HCT116 (cell line): Measurements from ENCODE around the gene DDX10. TPM values are rescaled to one million over a fixed set of nuclear protein-coding genes. Genes with fewer than 3 reads are reported as not detected.

Experiments used
- ATAC-seq: fragments of 200-7000 bp; cut with Tn5 transposase; 2 replicates; pipeline ENCODE4 v1.9.1; 2020; ENCODE audit warnings: mild to moderate bottlenecking, moderate library complexity
- BruUV-seq: library from RNA; stranded (reverse); fragments of 400-500 nt; replicated peaks from 2 replicates; lab custom pipeline; 2021; lab: Mats Ljungman, UMichigan
- CTCF ChIA-PET: fragments of 300-600 bp; sonication (Branson Sonifier 250); formaldehyde crosslinking; loops from one replicate; lab custom pipeline; 2021; ENCODE audit warnings: antibody characterized with exemption; lab: Charles Lee
- POLR2A ChIA-PET: fragments of 300-600, 350-600 bp; sonication (Branson Sonifier 250); formaldehyde crosslinking; loops from one replicate; lab custom pipeline; 2021; ENCODE audit warnings: antibody characterized with exemption; lab: Charles Lee
- RAD21 ChIA-PET, 2 experiments: fragments of 300-600 bp; sonication (Branson Sonifier 250); formaldehyde crosslinking; loops; one replicate each; lab custom pipeline; 2023; ENCODE audit warnings: low total read pairs in 2 of 2; ENCODE audit not compliant: uncharacterized antibody in 2 of 2, unreplicated experiment in 2 of 2, low non-redundant PET in 1 of 2; lab: Charles Lee
- DNase-seq: peaks from one replicate; pipeline ENCODE4 v3.0.0-alpha.2; 2010; ENCODE audit warnings: low read depth, low spot score
- H2AFZ ChIP-seq: fragments of 200-600 bp; shearing (Covaris generic), sonication (generic); 2 replicates; pipeline ENCODE4 v1.6.1; 2017; ENCODE audit warnings: low read depth, mixed run types, mixed read lengths, antibody characterized with exemption, low read length; ENCODE audit not compliant: poor library complexity, severe bottlenecking
- H3K27ac ChIP-seq: 2 replicates; pipeline ENCODE4 v1.5.1; 2012; ENCODE audit warnings: low read depth, low read length
- H3K27me3 ChIP-seq: fragments of 200-600 bp; sonication (generic); 2 replicates; pipeline ENCODE4 v1.6.1; 2016; ENCODE audit warnings: mixed run types, low read length, mixed read lengths; ENCODE audit not compliant: insufficient read depth
- H3K36me3 ChIP-seq, 2 experiments: fragments of 200-500 bp in 1 of 2; fragments of 200-600 bp in 1 of 2; sonication (Bioruptor generic) in 1 of 2; sonication (generic) in 1 of 2; 2 replicates each; pipeline versions ENCODE4 v1.5.1 to v1.6.1; 2014 to 2016; ENCODE audit warnings: low read length in 2 of 2, inconsistent platforms in 1 of 2, mixed read lengths in 1 of 2, mixed run types in 1 of 2; ENCODE audit not compliant: insufficient read depth in 2 of 2, control insufficient read depth in 1 of 2
- H3K4me1 ChIP-seq, 2 experiments: fragments of 200-600 bp in 1 of 2; sonication (generic) in 1 of 2; 2 replicates each; pipeline versions ENCODE4 v1.5.1 to v1.6.1; 2012 to 2017; ENCODE audit warnings: low read length in 2 of 2, inconsistent platforms in 1 of 2, mild to moderate bottlenecking in 1 of 2, mixed read lengths in 1 of 2, mixed run types in 1 of 2, moderate library complexity in 1 of 2; ENCODE audit not compliant: insufficient read depth in 2 of 2, control insufficient read depth in 1 of 2
- H3K4me2 ChIP-seq: fragments of 200-600 bp; sonication (generic); 2 replicates; pipeline ENCODE4 v1.6.1; 2017; ENCODE audit warnings: mixed run types, low read length, mixed read lengths
- H3K4me3 ChIP-seq, 2 experiments: fragments of 200-600 bp in 1 of 2; sonication (generic) in 1 of 2; replicated peaks in 1 of 2; 2 replicates each; pipeline ENCODE4 v1.5.1; 2011 to 2016; ENCODE audit warnings: low read length in 2 of 2, control low read depth in 1 of 2, low read depth in 1 of 2, mild to moderate bottlenecking in 1 of 2, mixed read lengths in 1 of 2, mixed run types in 1 of 2
- H3K79me2 ChIP-seq: fragments of 200-600 bp; sonication (generic); 2 replicates; pipeline ENCODE4 v1.6.1; 2017; ENCODE audit warnings: mild to moderate bottlenecking, mixed run types, low read length, moderate library complexity, mixed read lengths; ENCODE audit not compliant: insufficient read depth
- H3K9ac ChIP-seq: fragments of 200-600 bp; sonication (generic); 2 replicates; pipeline ENCODE4 v1.6.1; 2016; ENCODE audit warnings: low read length, mixed read lengths
- H3K9me2 ChIP-seq: fragments of 200-600 bp; sonication (generic), shearing (Covaris generic); 2 replicates; pipeline ENCODE4 v1.6.1; 2017; ENCODE audit warnings: mixed run types, mild to moderate bottlenecking, moderate library complexity; ENCODE audit not compliant: insufficient read depth
- H3K9me3 ChIP-seq, 2 experiments: fragments of 200-500 bp in 1 of 2; fragments of 200-600 bp in 1 of 2; sonication (Bioruptor generic) in 1 of 2; sonication (generic) in 1 of 2; 2 replicates each; pipeline ENCODE4 v1.6.1; 2014 to 2017; ENCODE audit warnings: low read length in 2 of 2, mixed read lengths in 2 of 2, inconsistent platforms in 1 of 2, low read depth in 1 of 2, mild to moderate bottlenecking in 1 of 2, mixed run types in 1 of 2, moderate library complexity in 1 of 2; ENCODE audit not compliant: control insufficient read depth in 1 of 2, insufficient read depth in 1 of 2
- H4K20me1 ChIP-seq: fragments of 200-600 bp; sonication (generic), shearing (Covaris generic); 2 replicates; pipeline ENCODE4 v1.6.1; 2017; ENCODE audit warnings: mixed run types, mild to moderate bottlenecking, moderate library complexity; ENCODE audit not compliant: insufficient read depth
- EZH2 ChIP-seq: fragments of 200-600 bp; sonication (generic); IDR thresholded peaks from 2 replicates; pipeline ENCODE4 v1.6.1; 2017; ENCODE audit warnings: antibody characterized with exemption, mixed run types
- EZH2phosphoT487 ChIP-seq: fragments of 200-600 bp; IDR thresholded peaks from 2 replicates; pipeline ENCODE4 v1.6.1; 2018; ENCODE audit warnings: antibody characterized with exemption, borderline replicate concordance
- FOSL1 ChIP-seq: IDR thresholded peaks from 2 replicates; pipeline ENCODE4 v1.6.1; 2012; ENCODE audit warnings: low read depth
- JUND ChIP-seq: IDR thresholded peaks from 2 replicates; pipeline ENCODE4 v1.6.1; 2012
- POLR2A ChIP-seq: IDR thresholded peaks from 2 replicates; pipeline ENCODE4 v1.7.0; 2011; ENCODE audit warnings: borderline replicate concordance; ENCODE audit not compliant: insufficient read depth, insufficient read length; ENCODE audit errors: extremely low read depth
- RAD21 ChIP-seq: IDR thresholded peaks from 2 replicates; pipeline ENCODE4 v1.6.1; 2012; ENCODE audit warnings: low read depth, mild to moderate bottlenecking
- REST ChIP-seq: IDR thresholded peaks from 2 replicates; pipeline ENCODE4 v1.6.1; 2012; ENCODE audit warnings: low read depth
- SRF ChIP-seq: IDR thresholded peaks from 2 replicates; pipeline ENCODE4 v1.6.1; 2012; ENCODE audit warnings: low read depth
- intact Hi-C: fragments of 100-400 bp; cut with micrococcal nuclease; formaldehyde crosslinking; loops from 2 replicates; pipeline ENCODE4 v1.10.0; 2022
- total RNA-seq: library from RNA; stranded (reverse); gene quantifications from one replicate; pipeline ENCODE4 v1.2.1, GENCODE V29; 2021; ENCODE audit not compliant: unreplicated experiment
- TF ChIP-seq, protein P1 (sequence below): IDR thresholded peaks from 2 replicates; pipeline ENCODE4 v1.6.1; 2011; ENCODE audit warnings: mild to moderate bottlenecking, low read length, moderate library complexity; ENCODE audit not compliant: insufficient replicate concordance; ENCODE audit errors: extremely low read depth
- TF ChIP-seq, protein P2 (sequence below), 3 experiments: fragments of 200-600 bp in 1 of 3; sonication (generic) in 1 of 3; IDR thresholded peaks in 2 of 3; conservative IDR thresholded peaks in 1 of 3; 2 replicates each; pipeline ENCODE4 v1.5.1; 2012 to 2017; ENCODE audit warnings: low read depth in 2 of 3, low read length in 2 of 3, antibody characterized with exemption in 1 of 3, borderline replicate concordance in 1 of 3, control low read depth in 1 of 3, mild to moderate bottlenecking in 1 of 3, mixed read lengths in 1 of 3, mixed run types in 1 of 3, moderate library complexity in 1 of 3; ENCODE audit not compliant: insufficient read depth in 1 of 3
- TF ChIP-seq, protein P3 (sequence below): IDR thresholded peaks from 2 replicates; pipeline ENCODE4 v1.6.1; 2012

DDX10 gene
- total RNA-seq, 1 experiment from 2014 or later, result 66.5 TPM

GRCh38 chr11:108669286-108669685 lies 4.4 kb downstream of the DDX10 start:
- Histone ChIP-seq H3K36me3 (peaks cover 0 to 17% of the 10 kb centered on the region in 2 experiments; a peak in 2 of 4 replicates), H3K27me3 (no peaks in the 10 kb centered on the region), H3K4me1 (peaks cover 8 to 19% of the 10 kb centered on the region in 2 experiments; a peak in 3 of 4 replicates), H3K79me2 (peaks cover 91% of the 10 kb centered on the region), H3K27ac (no peak overlapping the region), H3K9me3 (no peaks in the 10 kb centered on the region), H3K9me2 (no peaks in the 10 kb centered on the region), H3K4me2 (no peak overlapping the region), H4K20me1 (peaks cover 5% of the 10 kb centered on the region; the same call in 1 of the 2 replicates), H2AFZ (no peak overlapping the region), H3K4me3 (no peak overlapping the region), H3K9ac (no peak overlapping the region)
- intact Hi-C loops, result no loop called here
- no TSS peak for BruUV-seq
- DNase-seq (no peak), ATAC-seq (no peak)
- ChIA-PET POLR2A (no interaction called here), RAD21 (no interaction called here), CTCF (no interaction called here)
- TF ChIP-seq JUND, result no peak
- no peak for TF ChIP-seq REST
- no peak for TF ChIP-seq FOSL1
- no peak for TF ChIP-seq SRF
- TF ChIP-seq RAD21, result no peak

DNA sequence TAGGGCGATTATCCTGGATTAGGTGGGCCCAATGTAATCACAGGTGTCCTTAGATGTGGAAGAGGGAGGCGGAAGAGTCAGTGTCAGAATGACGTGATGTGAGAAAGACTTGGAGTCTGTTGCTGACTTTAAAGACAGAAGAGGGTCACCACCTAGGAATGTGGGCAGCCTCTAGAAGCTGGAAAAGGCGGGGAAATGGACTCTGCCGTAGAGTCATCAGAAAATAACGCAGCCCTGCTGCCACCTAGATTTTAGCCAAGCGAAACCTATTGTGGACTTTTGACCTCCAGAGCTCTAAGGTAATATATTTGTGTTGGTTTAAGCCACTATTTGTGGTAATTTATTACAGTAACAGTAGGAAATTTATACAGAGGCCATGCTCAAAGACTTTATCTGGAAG lies 4.8 kb downstream of the DDX10 start:
- peaks cover 3 to 17% of the 10 kb centered on the region in 2 experiments; a peak in 2 of 4 replicates for H3K36me3 ChIP-seq
- no peaks in the 10 kb centered on the region for H3K9me2 ChIP-seq
- H4K20me1 ChIP-seq, result peaks cover 5% of the 10 kb centered on the region; the same call in 1 of the 2 replicates
- ChIA-PET POLR2A (no interaction called here), RAD21 (no interaction called here), CTCF (no interaction called here)
- no peaks in the 10 kb centered on the region for H3K27me3 ChIP-seq
- peaks cover 6 to 15% of the 10 kb centered on the region in 2 experiments; a peak in 3 of 4 replicates for H3K4me1 ChIP-seq
- no TSS peak for BruUV-seq
- intact Hi-C loops, result no loop called here
- H3K27ac ChIP-seq, result no peak overlapping the region
- no peaks in the 10 kb centered on the region for H3K9me3 ChIP-seq
- H3K4me3 ChIP-seq, result no peak overlapping the region
- DNase-seq (no peak), ATAC-seq (no peak)
- no peak overlapping the region for H2AFZ ChIP-seq
- H3K4me2 ChIP-seq, result no peak overlapping the region
- H3K79me2 ChIP-seq, result peaks cover 94% of the 10 kb centered on the region
- no peak overlapping the region for H3K9ac ChIP-seq
- TF ChIP-seq RAD21 (no peak), POLR2A (no peak), EZH2phosphoT487 (no peak), EZH2 (no peak), SRF (no peak)
- TF ChIP-seq, protein P1, sequence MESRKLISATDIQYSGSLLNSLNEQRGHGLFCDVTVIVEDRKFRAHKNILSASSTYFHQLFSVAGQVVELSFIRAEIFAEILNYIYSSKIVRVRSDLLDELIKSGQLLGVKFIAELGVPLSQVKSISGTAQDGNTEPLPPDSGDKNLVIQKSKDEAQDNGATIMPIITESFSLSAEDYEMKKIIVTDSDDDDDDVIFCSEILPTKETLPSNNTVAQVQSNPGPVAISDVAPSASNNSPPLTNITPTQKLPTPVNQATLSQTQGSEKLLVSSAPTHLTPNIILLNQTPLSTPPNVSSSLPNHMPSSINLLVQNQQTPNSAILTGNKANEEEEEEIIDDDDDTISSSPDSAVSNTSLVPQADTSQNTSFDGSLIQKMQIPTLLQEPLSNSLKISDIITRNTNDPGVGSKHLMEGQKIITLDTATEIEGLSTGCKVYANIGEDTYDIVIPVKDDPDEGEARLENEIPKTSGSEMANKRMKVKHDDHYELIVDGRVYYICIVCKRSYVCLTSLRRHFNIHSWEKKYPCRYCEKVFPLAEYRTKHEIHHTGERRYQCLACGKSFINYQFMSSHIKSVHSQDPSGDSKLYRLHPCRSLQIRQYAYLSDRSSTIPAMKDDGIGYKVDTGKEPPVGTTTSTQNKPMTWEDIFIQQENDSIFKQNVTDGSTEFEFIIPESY, result no peak
- TF ChIP-seq, protein P2, sequence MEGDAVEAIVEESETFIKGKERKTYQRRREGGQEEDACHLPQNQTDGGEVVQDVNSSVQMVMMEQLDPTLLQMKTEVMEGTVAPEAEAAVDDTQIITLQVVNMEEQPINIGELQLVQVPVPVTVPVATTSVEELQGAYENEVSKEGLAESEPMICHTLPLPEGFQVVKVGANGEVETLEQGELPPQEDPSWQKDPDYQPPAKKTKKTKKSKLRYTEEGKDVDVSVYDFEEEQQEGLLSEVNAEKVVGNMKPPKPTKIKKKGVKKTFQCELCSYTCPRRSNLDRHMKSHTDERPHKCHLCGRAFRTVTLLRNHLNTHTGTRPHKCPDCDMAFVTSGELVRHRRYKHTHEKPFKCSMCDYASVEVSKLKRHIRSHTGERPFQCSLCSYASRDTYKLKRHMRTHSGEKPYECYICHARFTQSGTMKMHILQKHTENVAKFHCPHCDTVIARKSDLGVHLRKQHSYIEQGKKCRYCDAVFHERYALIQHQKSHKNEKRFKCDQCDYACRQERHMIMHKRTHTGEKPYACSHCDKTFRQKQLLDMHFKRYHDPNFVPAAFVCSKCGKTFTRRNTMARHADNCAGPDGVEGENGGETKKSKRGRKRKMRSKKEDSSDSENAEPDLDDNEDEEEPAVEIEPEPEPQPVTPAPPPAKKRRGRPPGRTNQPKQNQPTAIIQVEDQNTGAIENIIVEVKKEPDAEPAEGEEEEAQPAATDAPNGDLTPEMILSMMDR (IDR thresholded peaks at IDR 0.05 in 2 of 3, conservative IDR thresholded peaks at IDR 0.05 in 1 of 3; ENCODE audit: borderline replicate concordance in 1 of 3, insufficient read depth in 1 of 3, low read depth in 2 of 3, low read length in 2 of 3), result no peak
- TF ChIP-seq, protein P3, sequence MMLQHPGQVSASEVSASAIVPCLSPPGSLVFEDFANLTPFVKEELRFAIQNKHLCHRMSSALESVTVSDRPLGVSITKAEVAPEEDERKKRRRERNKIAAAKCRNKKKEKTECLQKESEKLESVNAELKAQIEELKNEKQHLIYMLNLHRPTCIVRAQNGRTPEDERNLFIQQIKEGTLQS, result no peak
